Measurements from ENCODE around the gene GBX1. TPM values are rescaled to one million over a fixed set of nuclear protein-coding genes. Genes with fewer than 3 reads are reported as not detected.

The GBX1 gene
- total RNA-seq, 1 experiment from 2014 or later = not detected

DNA sequence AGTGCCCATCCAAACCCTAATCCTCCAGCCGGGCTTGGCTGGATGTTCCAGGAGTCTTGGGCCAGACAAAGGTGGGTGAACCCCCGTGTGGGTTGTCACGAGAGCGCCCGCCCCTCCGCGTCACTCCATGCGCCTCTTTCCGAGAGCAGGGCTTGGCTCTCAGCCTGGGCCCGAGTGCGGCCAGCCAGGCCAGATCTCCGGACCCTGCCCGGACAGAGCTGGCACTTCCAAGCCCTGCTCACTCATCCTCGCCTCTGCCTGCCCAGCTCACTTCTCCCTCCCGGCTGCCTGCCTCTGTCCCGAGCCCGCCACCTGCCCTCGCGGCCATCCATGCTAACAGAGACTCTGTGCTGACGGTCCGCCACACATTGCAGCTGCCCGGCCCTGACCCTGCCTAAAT, 46.6 kb downstream of the GBX1 start (continued):
- TF ChIP-seq JAZF1 (CRISPR knock-in tag; IDR thresholded peaks at IDR 0.05) (no peak), NFE2L1 (CRISPR knock-in tag; IDR thresholded peaks at IDR 0.05) (no peak), ZBTB21 (CRISPR knock-in tag; IDR thresholded peaks at IDR 0.05; ENCODE audit: borderline replicate concordance) (no peak), NR3C1 (CRISPR knock-in tag; conservative IDR thresholded peaks at IDR 0.05; ENCODE audit: low read depth) (no peak)
- TF ChIP-seq, protein P1, sequence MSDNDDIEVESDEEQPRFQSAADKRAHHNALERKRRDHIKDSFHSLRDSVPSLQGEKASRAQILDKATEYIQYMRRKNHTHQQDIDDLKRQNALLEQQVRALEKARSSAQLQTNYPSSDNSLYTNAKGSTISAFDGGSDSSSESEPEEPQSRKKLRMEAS (CRISPR knock-in tag; IDR thresholded peaks at IDR 0.05) = no peak
- TF ChIP-seq, protein P2, sequence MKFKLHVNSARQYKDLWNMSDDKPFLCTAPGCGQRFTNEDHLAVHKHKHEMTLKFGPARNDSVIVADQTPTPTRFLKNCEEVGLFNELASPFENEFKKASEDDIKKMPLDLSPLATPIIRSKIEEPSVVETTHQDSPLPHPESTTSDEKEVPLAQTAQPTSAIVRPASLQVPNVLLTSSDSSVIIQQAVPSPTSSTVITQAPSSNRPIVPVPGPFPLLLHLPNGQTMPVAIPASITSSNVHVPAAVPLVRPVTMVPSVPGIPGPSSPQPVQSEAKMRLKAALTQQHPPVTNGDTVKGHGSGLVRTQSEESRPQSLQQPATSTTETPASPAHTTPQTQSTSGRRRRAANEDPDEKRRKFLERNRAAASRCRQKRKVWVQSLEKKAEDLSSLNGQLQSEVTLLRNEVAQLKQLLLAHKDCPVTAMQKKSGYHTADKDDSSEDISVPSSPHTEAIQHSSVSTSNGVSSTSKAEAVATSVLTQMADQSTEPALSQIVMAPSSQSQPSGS (CRISPR knock-in tag; IDR thresholded peaks at IDR 0.05; ENCODE audit: borderline replicate concordance, low read depth) = no peak

DNA sequence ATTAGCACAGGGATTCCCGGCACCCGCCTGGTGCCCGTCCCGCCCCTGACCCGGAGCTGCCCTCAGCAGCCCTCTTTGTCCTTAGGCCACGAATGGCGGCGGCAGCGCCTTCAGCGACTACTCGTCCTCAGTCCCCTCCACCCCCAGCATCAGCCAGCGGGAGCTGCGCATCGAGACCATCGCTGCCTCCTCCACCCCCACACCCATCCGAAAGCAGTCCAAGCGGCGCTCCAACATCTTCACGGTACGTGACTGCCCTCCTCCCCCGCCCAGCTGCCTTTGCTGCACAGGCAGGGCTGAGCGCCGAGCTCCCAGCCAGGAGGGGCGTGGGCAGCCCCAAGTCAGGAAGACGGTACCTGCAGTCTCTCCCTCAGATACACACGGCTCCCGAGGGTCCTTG, 47.6 kb downstream of the GBX1 start:
- H3K27ac Mint-ChIP-seq = no peak overlapping the region
- peaks cover 22% of the 10 kb centered on the region for H3K4me1 Mint-ChIP-seq
- no peaks in the 10 kb centered on the region for H3K9me3 Mint-ChIP-seq
- DNase-seq (ENCODE audit: low spot score) (no peak), ATAC-seq (no peak)
- CTCF ChIA-PET = interaction anchor here (1.2 to 1.9 kb wide), 6 partner anchors 9 to 110 kb away, joined by 3 to 7 read pairs (median 4); no protein-coding TSS in a partner anchor
- POLR2A ChIA-PET = no interaction called here
- H3K36me3 Mint-ChIP-seq = peaks cover 32% of the 10 kb centered on the region
- peaks cover 10% of the 10 kb centered on the region for H3K27me3 Mint-ChIP-seq (ENCODE audit: low read depth)
- TF ChIP-seq, protein P3, sequence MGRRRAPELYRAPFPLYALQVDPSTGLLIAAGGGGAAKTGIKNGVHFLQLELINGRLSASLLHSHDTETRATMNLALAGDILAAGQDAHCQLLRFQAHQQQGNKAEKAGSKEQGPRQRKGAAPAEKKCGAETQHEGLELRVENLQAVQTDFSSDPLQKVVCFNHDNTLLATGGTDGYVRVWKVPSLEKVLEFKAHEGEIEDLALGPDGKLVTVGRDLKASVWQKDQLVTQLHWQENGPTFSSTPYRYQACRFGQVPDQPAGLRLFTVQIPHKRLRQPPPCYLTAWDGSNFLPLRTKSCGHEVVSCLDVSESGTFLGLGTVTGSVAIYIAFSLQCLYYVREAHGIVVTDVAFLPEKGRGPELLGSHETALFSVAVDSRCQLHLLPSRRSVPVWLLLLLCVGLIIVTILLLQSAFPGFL (CRISPR knock-in tag; IDR thresholded peaks at IDR 0.05; ENCODE audit: borderline replicate concordance) = no peak
- TF ChIP-seq, protein P4, sequence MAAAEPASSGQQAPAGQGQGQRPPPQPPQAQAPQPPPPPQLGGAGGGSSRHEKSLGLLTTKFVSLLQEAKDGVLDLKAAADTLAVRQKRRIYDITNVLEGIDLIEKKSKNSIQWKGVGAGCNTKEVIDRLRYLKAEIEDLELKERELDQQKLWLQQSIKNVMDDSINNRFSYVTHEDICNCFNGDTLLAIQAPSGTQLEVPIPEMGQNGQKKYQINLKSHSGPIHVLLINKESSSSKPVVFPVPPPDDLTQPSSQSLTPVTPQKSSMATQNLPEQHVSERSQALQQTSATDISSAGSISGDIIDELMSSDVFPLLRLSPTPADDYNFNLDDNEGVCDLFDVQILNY (CRISPR knock-in tag; IDR thresholded peaks at IDR 0.05) = no peak
- no peak for TF ChIP-seq JUN (CRISPR knock-in tag; IDR thresholded peaks at IDR 0.05)
- TF ChIP-seq, protein P5, sequence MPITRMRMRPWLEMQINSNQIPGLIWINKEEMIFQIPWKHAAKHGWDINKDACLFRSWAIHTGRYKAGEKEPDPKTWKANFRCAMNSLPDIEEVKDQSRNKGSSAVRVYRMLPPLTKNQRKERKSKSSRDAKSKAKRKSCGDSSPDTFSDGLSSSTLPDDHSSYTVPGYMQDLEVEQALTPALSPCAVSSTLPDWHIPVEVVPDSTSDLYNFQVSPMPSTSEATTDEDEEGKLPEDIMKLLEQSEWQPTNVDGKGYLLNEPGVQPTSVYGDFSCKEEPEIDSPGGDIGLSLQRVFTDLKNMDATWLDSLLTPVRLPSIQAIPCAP (CRISPR knock-in tag; IDR thresholded peaks at IDR 0.05) = no peak
- TF ChIP-seq SOX15 (CRISPR knock-in tag; IDR thresholded peaks at IDR 0.05) = no peak
- TF ChIP-seq IRF2 (CRISPR knock-in tag; IDR thresholded peaks at IDR 0.05; ENCODE audit: borderline replicate concordance, low read depth) = no peak
- no peak for TF ChIP-seq TEAD4 (CRISPR knock-in tag; IDR thresholded peaks at IDR 0.05)
- TF ChIP-seq, protein P6, sequence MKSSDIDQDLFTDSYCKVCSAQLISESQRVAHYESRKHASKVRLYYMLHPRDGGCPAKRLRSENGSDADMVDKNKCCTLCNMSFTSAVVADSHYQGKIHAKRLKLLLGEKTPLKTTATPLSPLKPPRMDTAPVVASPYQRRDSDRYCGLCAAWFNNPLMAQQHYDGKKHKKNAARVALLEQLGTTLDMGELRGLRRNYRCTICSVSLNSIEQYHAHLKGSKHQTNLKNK (CRISPR knock-in tag; IDR thresholded peaks at IDR 0.05) = no peak
- TF ChIP-seq, protein P7, sequence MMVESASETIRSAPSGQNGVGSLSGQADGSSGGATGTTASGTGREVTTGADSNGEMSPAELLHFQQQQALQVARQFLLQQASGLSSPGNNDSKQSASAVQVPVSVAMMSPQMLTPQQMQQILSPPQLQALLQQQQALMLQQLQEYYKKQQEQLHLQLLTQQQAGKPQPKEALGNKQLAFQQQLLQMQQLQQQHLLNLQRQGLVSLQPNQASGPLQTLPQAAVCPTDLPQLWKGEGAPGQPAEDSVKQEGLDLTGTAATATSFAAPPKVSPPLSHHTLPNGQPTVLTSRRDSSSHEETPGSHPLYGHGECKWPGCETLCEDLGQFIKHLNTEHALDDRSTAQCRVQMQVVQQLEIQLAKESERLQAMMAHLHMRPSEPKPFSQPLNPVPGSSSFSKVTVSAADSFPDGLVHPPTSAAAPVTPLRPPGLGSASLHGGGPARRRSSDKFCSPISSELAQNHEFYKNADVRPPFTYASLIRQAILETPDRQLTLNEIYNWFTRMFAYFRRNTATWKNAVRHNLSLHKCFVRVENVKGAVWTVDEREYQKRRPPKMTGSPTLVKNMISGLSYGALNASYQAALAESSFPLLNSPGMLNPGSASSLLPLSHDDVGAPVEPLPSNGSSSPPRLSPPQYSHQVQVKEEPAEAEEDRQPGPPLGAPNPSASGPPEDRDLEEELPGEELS (CRISPR knock-in tag; IDR thresholded peaks at IDR 0.05) = no peak
- H3K4me3 Mint-ChIP-seq = no peak overlapping the region

DNA sequence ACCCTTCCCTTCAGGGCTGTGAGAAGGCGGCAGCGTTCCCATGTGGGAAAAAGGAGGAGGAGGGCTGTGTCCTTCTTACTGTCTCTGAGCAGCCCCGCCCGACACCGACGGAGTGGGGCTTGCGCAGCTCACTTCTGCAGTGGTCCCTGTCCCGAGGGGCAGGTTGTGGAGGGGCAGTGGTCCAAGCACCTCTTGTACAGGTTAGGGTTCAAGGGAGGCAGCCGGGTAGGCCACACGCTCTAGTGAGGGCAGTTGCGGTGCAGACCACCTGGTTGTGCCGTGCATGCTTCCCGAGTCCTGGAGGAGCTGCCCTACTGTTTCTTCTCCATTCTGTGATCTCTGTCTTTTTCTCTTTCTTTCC, 48.5 kb downstream of the GBX1 start:
- no peak overlapping the region for H3K4me3 Mint-ChIP-seq
- ChIA-PET CTCF (interaction anchor here (1.3 to 1.6 kb wide), 3 partner anchors 8 to 100 kb away, joined by 3 to 4 read pairs (median 4); no protein-coding TSS in a partner anchor), POLR2A (no interaction called here)
- ATAC-seq (no peak), DNase-seq (ENCODE audit: low spot score) (no peak)
- peaks cover 15% of the 10 kb centered on the region for H3K4me1 Mint-ChIP-seq
- TF ChIP-seq, protein P8, sequence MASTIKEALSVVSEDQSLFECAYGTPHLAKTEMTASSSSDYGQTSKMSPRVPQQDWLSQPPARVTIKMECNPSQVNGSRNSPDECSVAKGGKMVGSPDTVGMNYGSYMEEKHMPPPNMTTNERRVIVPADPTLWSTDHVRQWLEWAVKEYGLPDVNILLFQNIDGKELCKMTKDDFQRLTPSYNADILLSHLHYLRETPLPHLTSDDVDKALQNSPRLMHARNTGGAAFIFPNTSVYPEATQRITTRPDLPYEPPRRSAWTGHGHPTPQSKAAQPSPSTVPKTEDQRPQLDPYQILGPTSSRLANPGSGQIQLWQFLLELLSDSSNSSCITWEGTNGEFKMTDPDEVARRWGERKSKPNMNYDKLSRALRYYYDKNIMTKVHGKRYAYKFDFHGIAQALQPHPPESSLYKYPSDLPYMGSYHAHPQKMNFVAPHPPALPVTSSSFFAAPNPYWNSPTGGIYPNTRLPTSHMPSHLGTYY (CRISPR knock-in tag; IDR thresholded peaks at IDR 0.05) = no peak
- TF ChIP-seq, protein P9, sequence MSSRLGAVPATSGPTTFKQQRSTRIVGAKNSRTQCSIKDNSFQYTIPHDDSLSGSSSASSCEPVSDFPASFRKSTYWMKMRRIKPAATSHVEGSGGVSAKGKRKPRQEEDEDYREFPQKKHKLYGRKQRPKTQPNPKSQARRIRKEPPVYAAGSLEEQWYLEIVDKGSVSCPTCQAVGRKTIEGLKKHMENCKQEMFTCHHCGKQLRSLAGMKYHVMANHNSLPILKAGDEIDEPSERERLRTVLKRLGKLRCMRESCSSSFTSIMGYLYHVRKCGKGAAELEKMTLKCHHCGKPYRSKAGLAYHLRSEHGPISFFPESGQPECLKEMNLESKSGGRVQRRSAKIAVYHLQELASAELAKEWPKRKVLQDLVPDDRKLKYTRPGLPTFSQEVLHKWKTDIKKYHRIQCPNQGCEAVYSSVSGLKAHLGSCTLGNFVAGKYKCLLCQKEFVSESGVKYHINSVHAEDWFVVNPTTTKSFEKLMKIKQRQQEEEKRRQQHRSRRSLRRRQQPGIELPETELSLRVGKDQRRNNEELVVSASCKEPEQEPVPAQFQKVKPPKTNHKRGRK (CRISPR knock-in tag; IDR thresholded peaks at IDR 0.05; ENCODE audit: borderline replicate concordance) = no peak
- peaks cover 29% of the 10 kb centered on the region for H3K36me3 Mint-ChIP-seq
- H3K27me3 Mint-ChIP-seq (ENCODE audit: low read depth) = peaks cover 7% of the 10 kb centered on the region
- peak overlapping the region; percentile 77 for H3K27ac Mint-ChIP-seq
- H3K9me3 Mint-ChIP-seq = no peaks in the 10 kb centered on the region
